Mucosa of descending colon (tissue), 3 donors: ENCODE measurements around the gene PITX3. TPM values are rescaled to one million over a fixed set of nuclear protein-coding genes. Genes with fewer than 3 reads are reported as not detected.

Experiments used
- ATAC-seq: fragments of 200-7000 bp; cut with Tn5 transposase; one replicate; pipeline ENCODE4 v1.9.1; 2020; ENCODE audit warnings: mild to moderate bottlenecking, moderate library complexity
- DNase-seq, 3 donors: peaks; one replicate each; pipeline ENCODE4 v3.0.0-alpha.2; 2020
- H3K36me3 ChIP-seq: fragments of 200-600 bp; one replicate; pipeline ENCODE4 v1.8.0; 2021; ENCODE audit warnings: low read depth, mild to moderate bottlenecking
- H3K4me1 ChIP-seq: fragments of 200-600 bp; one replicate; pipeline ENCODE4 v1.8.0; 2021; ENCODE audit warnings: low read depth, mild to moderate bottlenecking
- H3K4me3 ChIP-seq: fragments of 200-600 bp; one replicate; pipeline ENCODE4 v1.8.0; 2021; ENCODE audit warnings: mild to moderate bottlenecking
- H3K9me3 ChIP-seq: fragments of 200-600 bp; one replicate; pipeline ENCODE4 v1.8.0; 2021; ENCODE audit warnings: mild to moderate bottlenecking
- CTCF ChIP-seq: fragments of 200-600 bp; IDR thresholded peaks from one replicate; pipeline ENCODE4 v1.8.0; 2022; ENCODE audit warnings: antibody characterized with exemption, mild to moderate bottlenecking
- intact Hi-C, 2 donors: fragments of 100-400 bp; cut with DNase I in 1 of 2; cut with micrococcal nuclease in 1 of 2; formaldehyde crosslinking; loops; one replicate each; pipeline versions ENCODE4 v1.11.0 to v1.11.1; 2022; cut with DNase I, micrococcal nuclease
- total RNA-seq, 3 donors: library from RNA; stranded (reverse); fragmentation: NEBNext Ultra II Directional in 2 of 3; extraction: Animal tissue kit (Norgen Biotek cat#: 25700) in 2 of 3; gene quantifications; one replicate each; pipeline versions ENCODE4 v1.2.1 to v1.2.4, GENCODE V29; 2021 to 2023
- donor health status: DM: no; HTN: no; CAD: no; lungs with moderate emphysema.
- donor health status: DM: no; HTN: no; CAD: no.
- donor health status: DM: no; HTN: yes; CAD: no.

PITX3 gene
- total RNA-seq, 3 donors from 2014 or later = not detected

DNA sequence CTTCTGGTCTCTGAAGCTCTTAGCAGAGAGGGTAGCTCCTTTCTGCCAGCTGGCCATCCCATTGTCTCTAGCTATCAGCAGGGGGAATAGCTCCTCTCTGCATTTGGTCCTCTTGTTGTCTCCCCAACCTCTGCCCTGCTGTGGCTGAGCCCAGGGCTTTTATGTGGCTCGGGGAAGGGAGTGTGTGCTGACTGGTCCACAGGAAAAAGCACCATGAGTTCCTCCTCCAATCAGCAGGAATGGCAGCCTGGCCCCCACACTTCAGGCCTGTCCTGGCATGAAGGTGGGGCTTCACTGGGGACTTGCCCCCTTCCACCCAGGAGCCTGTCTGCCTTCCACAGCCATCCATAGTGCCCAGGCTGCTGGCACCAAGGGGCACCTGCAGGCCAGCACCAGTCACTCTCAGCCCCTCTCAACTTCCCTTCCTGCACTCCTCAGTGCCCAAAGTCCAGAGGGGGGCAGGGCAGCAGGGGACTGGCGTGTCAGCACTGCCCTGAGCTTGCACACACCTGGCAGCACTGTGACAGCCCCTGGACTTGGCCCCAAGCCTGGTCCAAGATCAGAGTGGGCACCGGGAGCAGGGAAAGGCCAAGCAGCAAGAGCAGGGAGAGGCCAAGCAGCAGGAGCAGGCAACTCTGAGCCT lies 52.9 kb downstream of the PITX3 start:
- Histone ChIP-seq H3K4me3 (no peak overlapping the region), H3K4me1 (peaks cover 15% of the 10 kb centered on the region), H3K36me3 (no peaks in the 10 kb centered on the region), H3K9me3 (peaks cover 12% of the 10 kb centered on the region)
- peak in 2 of 3 donors; percentile 17 to 52 for DNase-seq
- no peak for TF ChIP-seq CTCF
- intact Hi-C loops = no loop called here
- ATAC-seq = peak; percentile 80

GRCh38 chr10:102185811-102186527 lies 55.3 kb downstream of the PITX3 start:
- TF ChIP-seq CTCF = no peak
- Histone ChIP-seq H3K36me3 (no peaks in the 10 kb centered on the region), H3K9me3 (peaks cover 2% of the 10 kb centered on the region), H3K4me1 (peaks cover 15% of the 10 kb centered on the region), H3K4me3 (no peak overlapping the region)
- intact Hi-C loops = no loop called here
- DNase-seq (no peak), ATAC-seq (peak; percentile 34)

DNA sequence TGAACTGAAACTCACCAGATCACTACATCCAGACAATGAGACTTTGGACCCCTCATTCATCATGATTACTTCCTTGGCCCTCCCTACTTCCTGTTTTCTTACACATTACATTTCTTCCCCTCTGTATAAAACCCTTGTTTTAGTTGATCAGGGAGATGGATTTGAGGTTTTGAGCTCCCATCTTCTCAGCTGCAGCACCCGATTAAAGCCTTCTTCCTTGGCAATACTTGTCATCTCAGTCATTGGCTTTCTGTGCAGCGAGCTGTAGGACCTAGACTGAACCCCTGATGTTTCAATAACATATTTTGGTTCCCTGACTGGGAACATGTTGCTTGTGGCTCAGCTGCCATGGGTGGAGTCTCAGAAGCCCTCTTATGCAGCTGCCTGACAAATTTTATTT lies 56.0 kb downstream of the PITX3 start:
- Histone ChIP-seq H3K36me3 (no peaks in the 10 kb centered on the region), H3K9me3 (peaks cover 2% of the 10 kb centered on the region), H3K4me1 (peaks cover 15% of the 10 kb centered on the region), H3K4me3 (no peak overlapping the region)
- no peak for TF ChIP-seq CTCF
- DNase-seq = no peak
- intact Hi-C loops = no loop called here
- no peak for ATAC-seq

- DNase-seq (no peak), ATAC-seq (no peak)
- Histone ChIP-seq H3K36me3 (no peaks in the 10 kb centered on the region), H3K4me1 (peaks cover 14% of the 10 kb centered on the region), H3K4me3 (no peak overlapping the region), H3K9me3 (peaks cover 2% of the 10 kb centered on the region)
- intact Hi-C loops = no loop called here
- TF ChIP-seq CTCF = no peak
Measured at GRCh38 chr10:102184606-102185005, 56.7 kb downstream of the PITX3 start.

Other genes with a start within 250 kb of the PITX3 start
- 10 to 100 TPM; 25.8 to 45.6 (median 28.1) TPM for gene ARMH3, start 185.3 kb downstream of the PITX3 start, total RNA-seq
- 10 to 100 TPM; 17.8 to 21.4 (median 18.3) TPM for gene HPS6, start 176.2 kb downstream of the PITX3 start, total RNA-seq
- gene LDB1, start 121.1 kb downstream of the PITX3 start, total RNA-seq = 10 to 100 TPM; 32.3 to 92.2 (median 37.2) TPM
- 10 to 100 TPM; 17.1 to 30.3 (median 20.3) TPM for gene PPRC1, start 108.5 kb downstream of the PITX3 start, total RNA-seq
- gene NOLC1, start 89.1 kb downstream of the PITX3 start, total RNA-seq = 10 to 100 TPM; 33.2 to 44.3 (median 40.1) TPM
- under 1 TPM in 1 of 3 donors, not detected in 2; 0.22 TPM for gene ELOVL3, start 15.2 kb downstream of the PITX3 start, total RNA-seq
- gene GBF1, start 4.0 kb upstream of the PITX3 start, total RNA-seq = 10 to 100 TPM; 51.9 to 67.8 (median 62.9) TPM
- 10 to 100 TPM; 26.9 to 72.2 (median 29.0) TPM for gene NFKB2, start 154.2 kb upstream of the PITX3 start, total RNA-seq
- 100 to 1,000 TPM in 1 of 3 donors, 10 to 100 TPM in 1, 1 to 10 TPM in 1; 8.2 to 228 (median 11.4) TPM for gene PSD, start 177.3 kb upstream of the PITX3 start, total RNA-seq
- gene FBXL15, start 179.3 kb upstream of the PITX3 start, total RNA-seq = 10 to 100 TPM; 18.3 to 27.7 (median 20.5) TPM
- gene CUEDC2, start 191.1 kb upstream of the PITX3 start, total RNA-seq = 10 to 100 TPM; 26.6 to 51.9 (median 29.2) TPM
- gene C10orf95, start 210.0 kb upstream of the PITX3 start, total RNA-seq = 1 to 10 TPM in 2 of 3 donors, under 1 TPM in 1; 0.41 to 2.3 (median 2.0) TPM